AG08396 (cell line): ENCODE measurements around the gene ZDHHC13.

Experiments
- DNase-seq: peaks from one replicate; pipeline ENCODE4 v3.0.0; 2012; ENCODE audit warnings: low spot score, mixed read lengths

ZDHHC13 gene

DNA sequence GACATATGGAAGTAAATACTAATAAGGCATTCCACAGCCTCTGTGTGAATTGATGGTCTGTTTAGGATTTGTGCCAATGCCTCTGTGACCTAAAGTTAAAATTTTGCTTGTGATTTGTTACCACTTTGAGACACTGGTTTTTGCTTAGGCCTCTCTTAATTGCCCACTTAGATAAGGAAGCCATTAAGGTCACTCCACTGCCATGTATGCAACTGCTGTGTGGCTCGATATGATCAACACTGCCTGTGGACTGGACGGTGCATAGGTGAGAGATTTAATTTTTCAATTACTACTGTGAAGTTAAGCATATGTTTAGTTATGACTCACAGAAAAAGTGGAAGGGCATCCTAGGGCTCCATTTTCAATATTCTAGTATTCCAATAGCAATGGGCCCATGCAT, 47.9 kb downstream of the ZDHHC13 start:
- no peak for DNase-seq

DNA sequence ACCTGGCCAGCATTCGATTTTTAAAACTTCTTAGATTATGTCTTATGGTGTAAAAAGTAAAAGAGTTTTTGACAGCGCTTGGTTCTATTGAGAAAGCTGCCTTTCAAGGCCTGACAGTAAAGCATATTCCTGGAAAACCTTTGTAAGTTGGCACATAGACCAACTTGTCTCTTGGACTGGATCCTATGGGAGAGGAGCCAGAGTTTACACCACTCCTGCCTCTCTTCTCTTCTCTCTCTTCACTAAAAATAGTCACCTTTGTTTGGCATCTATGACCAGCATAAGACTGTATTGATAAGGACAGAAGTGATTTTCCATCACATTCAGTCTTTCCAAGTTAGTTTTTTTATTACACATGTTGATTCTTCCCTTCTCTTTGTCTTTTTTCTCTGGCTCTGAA, 51.1 kb downstream of the ZDHHC13 start:
- no peak for DNase-seq

DNA sequence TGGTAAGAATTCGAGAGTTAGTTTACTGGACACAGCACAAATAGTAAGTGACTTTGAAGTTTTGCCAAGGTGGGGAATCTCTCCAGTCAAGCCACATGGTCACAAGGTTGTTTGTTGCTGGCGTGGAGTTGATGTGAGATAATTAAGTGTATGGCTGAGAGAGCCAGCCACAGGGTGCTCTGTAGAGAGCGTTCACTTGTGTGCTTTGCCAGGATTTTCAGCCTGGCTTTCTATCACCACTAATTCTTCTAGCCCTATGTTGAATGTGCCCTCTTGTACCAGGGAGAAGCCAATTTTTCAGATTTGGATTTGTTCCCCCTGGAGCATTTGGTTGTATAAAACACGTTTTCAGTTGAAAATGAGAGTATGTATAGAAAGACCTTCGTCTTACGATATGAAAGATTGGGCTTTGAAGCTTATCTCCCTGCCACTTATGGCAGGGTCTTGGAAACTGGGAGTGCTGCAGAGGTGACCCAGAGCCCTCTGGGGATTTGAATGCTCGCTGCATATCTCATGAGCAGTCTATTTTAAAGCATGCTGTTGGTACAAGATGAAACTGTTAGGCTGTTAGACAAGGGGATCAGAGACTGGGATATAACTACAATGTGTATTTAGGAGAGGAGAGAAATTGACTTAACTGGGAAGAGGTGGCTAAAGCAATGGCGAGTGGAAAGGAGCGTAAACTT, 56.2 kb downstream of the ZDHHC13 start:
- DNase-seq: no peak

DNA sequence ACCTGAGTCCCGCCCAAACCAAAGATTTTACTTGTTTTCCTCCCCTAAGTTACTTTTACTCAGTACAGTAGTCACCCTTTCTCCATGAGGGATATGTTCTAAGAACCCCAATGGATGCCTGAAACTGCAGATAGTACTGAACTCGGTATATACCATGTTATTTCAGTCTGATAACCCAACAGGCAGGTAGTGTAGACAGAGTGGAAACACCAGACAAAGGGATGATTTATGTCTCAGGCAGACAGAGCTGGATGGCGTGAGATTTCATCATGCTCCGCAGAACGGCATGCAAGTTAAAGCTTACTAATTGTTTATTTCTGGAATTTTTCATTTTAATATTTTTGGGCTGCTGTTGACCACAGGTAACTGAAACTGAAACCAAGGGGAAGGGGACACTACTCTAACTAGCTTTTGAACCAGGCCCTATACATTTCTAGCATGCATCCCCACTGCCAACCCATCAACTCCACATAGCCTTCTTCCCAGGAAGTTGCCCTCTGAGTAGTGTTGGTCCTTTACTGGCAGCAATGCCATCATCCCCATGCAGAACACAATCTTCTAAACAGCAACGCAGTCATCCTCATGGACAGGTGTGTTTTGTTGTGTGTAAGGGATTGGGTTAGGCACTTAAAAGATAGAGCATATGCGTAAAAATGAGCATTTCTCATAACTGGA, 57.1 kb downstream of the ZDHHC13 start:
- no peak for DNase-seq

DNA sequence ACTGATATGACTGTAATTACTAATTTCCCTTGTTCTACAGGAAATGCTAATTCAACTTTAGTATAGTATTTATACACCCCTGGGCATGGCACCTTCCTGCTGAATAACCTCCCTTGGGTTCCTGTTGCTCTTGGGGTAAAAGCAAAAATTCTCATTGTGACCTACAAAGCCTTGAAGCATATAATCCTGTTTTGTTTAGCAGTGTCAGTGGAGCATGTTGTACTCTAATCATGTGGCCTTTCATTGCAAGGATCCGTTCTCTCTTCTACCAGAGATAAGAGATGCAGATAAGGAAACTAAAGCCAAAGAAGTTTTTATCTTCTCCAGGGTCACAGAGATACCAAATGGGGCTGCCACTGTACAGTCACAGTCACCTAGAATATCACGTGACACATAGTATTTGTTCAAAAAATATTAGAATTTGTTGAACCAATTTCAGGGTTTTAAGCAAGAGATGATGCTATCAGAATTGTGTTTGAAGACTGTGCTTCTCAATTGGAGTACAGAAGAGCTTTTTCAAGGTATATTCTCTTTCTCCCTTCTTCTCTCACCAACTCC, 59.7 kb downstream of the ZDHHC13 start:
- DNase-seq: no peak

DNA sequence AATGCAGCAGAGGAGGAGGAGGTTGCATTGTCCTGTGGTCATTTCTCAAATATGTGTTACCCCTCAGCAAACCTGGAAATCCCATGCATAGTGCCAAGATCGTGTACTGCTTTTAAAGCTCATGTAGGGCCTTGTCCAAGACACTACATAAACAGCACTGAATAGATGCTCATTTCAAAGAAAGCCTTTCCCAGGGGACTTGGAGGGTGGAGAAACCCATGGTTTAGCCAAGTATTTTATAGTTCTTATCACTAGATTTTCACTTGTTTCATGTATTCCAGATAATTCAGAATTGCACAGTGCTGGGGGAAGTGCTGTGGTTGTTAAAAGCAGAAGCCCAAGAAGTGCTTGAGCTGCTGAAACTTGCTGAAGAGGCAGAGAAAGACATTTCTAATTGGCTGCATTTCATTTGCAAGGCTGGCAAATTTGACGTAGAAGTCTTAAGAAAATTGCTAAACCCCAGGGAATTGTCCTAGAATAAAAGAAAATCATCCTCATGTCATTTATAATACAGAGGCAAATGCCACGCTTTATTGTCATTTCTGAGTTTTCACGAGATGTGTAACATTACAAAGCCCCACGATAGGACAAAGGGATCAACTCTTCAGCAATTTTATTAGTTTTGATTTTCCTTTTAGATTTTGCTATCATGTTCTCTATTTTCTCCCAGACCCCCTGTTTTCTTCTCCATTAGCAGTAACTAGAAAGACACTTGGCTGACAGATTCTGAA, 64.7 kb downstream of the ZDHHC13 start:
- no peak for DNase-seq

DNA sequence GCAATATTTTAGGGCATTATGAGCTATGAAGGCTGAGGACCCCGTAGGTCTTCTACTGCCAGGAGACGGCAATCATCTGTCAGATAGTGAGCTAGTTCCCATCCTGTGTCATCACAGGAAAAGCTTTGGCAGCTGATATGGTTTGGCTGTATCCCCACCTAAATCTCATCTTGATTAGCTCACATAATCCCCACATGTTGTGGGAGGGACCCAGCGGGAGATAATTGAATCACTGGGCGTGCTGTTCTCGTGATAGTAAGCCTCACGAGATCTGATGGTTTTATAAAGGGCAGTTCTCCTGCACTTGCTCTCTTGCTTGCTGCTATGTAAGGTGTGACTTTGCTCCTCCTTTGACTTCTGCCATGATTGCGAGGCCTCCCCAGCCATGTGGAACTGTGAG, 66.7 kb downstream of the ZDHHC13 start:
- no peak for DNase-seq

DNA sequence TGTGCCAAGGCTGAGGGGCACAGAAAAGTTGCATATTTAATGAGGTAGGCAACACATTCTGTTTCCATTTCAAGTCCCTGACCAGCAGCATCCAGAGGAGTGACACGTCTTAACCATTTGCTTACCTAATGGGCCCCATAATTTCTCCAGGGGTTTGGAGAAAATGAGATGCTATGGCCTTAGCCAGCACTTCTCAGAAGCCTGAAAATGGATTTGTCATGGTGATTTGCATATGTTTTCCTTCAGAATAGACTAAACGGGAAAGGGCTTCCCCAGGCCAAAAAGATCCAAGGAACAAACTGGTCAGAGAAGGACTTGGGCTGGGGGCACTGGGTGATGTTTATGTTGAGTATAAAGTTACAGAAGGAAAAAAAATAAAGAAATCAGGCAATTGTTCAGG, 68.1 kb downstream of the ZDHHC13 start:
- no peak for DNase-seq

DNA sequence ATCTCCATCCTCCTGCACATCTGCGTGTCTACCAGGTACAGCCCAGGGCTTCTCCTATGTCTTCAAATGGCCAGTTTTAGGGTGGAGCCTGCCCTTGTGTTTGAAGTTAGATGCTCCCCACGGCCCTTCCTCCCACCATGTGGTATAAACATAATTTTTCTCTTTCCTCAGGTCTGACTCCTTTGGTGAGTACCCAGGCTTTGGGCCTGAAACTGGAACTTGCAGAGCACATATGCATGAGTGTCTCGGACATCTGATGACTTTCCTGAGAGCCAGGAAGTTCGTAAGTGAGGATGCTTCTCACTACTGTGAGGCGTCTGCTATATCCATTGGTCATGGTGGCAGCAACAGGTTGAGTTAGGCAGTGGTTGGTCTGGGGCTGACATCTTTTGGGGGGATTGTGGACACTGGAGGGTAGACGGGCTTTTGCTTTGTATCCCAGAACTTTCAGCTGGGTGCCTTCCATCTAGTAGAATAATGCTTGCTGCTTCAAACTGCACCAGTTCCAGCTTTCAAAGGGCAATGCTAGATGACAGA, 68.6 kb downstream of the ZDHHC13 start:
- DNase-seq: no peak

DNA sequence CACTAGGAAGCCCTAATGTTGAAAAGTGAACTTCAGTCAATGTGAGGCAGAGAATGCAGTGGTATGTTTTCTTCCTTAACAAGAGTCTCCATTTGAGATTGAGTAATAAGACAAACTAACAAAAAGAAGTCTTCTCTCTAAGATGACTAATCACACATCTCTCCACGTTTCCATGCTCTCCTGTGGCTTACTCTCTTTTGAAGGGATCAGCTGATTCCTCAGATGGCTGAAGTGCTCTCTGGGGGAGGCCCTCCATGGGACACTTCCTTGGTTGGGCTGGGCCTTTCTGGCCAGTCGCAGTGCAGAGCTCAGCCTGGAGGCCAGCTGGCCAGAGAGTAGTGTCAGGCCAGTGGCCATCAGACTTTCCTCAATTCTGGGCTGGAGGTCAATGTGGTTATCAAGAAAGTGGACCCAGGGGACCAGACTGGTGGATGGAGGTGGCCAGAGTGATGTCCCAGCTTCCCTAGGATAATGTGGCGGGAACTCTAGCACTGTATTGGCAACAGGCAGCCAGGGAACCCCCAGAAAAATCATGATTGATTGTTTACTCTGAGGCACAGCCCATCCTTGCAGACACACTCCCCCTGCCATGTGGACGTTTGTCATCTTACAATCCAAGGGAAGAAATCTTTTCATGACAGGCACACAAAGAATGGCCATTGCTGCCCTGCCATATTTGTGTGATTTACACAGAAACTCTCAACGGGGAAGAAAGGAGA, 70.3 kb downstream of the ZDHHC13 start:
- DNase-seq: peak; percentile 14

DNA sequence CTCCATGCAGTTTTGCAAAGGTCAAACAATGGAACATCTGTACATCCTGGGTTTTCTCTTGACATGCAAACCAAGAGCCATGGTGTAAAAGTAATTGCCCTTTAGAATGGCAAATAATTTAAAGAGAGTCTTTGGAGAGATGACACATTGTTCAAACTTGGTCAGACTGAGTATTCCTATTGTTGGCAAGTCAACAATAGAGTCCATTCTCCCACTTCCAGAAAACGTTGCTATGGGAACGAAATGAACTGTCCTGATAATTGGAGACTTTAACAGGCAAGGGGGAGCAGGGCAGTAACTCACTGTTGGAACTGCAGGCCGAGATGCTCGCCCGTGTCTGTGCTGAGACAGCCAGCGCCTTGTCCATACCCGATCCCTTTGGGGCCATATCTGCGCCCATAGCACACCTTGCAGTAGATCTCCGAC, 70.9 kb downstream of the ZDHHC13 start:
- no peak for DNase-seq

DNA sequence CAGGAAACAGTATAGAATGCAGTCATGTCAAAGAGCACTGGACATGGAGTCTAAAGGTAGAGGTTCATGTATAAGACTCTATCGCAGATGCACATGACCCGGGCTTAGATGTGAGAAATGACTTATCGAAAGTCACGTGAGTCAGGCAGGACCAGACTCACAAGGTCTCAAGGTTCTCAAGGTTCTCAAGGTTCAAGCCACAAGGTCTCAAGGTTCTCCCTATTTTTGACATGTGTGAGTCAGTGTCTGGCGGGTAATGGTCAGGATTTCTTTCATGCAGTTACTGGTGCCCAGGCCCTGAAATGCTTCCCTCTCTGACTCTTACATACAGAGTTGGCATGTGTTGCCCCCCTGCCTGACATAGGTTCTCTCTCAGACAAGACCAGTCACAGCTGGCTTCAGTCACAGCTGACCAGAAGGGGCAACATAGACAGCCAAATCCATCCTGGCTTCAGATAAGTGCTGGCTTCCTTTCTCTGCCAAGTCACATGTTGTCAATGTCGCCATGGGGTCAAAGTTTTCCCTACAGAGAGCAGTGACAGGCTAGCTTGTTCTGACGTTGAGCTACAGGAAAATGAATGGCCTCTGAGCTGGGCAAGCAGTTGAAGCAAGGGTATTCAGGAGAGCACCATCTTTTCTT, 74.7 kb downstream of the ZDHHC13 start:
- no peak for DNase-seq

DNA sequence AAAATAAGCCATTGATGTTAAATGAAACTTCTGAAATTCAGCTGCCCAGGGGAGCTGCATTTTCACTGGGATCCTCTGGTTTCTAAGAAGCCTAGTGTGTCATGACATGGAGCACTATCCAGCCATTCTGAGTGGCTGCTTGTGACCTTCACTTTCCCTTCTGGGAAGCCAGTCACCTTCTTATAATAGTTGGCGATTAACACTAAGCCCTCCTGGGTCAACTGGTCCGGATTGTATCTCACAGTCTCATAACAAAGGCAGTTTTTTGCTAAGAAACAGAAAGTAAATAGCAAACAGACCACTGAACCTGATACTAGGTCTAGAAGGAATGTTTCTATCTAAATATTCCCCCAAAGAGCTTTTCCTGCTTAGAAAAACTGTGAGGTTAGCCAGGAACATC, 76.9 kb downstream of the ZDHHC13 start:
- peak; percentile 16 for DNase-seq

DNA sequence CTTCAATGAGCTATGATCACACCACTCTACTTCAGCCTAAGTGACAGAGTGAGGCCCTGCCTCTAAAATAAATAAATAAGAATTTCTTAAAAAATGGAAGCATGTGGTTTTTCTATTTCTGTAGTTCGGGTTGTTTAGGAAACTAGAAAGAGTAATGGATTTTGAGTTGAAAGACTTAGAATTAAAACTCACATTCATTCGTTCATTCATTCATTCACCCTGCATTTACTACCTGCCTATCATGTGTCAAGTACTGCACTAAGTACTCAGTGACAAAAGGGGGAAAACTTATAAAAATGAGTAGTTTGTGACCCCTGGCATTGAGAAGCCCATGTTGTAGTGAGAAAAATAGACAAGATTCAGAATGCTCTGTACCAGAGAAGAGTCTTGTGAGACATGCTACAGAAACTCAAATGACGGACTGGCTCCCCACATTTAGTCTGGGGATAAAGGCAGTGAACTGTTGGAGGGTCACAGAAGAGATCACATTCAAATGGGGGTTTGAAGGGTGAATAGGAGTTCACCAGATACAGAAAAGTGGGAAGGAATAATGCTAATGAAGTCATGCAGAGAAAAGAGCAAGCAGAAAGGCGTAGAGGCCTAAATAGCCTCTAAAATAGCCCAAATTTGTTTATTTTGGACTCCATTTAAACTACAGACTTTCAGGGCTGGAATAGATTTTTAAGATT, 77.8 kb downstream of the ZDHHC13 start:
- DNase-seq: no peak

DNA sequence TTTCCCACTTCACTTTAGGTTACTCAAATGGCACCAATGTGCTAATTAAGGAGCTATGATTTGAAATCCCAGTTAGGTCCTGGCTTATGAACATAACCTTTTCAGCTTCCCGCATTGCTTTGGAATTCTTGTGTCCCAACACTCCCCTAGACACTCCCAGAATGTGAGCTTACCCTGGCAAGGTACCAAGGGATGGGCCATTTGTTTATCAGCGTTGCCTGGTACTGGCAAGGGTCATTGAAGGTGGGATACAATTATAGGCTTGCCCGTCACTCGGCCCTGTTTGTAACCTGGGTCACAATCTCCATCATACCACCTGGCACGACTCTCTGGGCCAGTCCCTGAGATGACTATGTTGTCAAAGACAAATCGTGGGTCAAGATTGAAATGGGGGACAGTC, 79.5 kb downstream of the ZDHHC13 start:
- no peak for DNase-seq

DNA sequence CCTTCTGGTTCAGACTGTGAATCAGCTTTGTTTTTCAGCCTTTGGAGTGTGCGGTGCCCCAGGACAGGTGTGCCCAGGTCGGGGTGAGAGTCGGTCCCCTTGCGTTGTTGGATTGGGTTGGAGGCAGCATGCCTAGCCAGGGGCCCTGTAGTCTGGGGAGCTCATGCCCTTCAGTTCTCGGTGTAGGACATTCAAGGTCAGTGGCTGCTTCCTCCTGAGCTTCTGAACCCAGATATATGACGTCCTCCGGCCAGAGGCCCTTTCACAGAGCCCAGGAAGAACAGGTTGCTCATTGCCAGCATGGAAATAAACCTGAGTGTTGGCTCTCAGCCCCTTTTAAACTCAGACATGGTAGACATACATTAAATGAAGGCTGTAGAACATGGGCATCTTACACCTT, 82.1 kb downstream of the ZDHHC13 start:
- DNase-seq: no peak

DNA sequence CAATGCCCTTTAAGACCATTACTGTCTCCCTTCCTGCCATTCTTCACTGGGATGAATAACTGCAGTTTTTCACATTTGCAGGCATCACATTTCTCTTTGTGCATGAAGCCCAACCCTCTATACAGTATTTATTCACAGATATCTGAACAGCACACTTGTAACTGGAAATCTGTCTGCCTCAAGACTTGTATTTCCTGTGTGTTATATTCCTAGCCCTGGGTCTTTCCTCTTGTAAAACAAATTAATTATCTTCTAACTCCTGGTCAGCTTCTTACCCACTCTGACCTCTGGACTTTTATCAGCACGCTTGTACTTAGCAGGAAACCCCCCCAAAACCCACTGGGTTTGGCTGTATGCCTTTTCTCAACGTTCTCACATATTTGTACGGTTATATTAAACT, 82.8 kb downstream of the ZDHHC13 start:
- DNase-seq: no peak

DNA sequence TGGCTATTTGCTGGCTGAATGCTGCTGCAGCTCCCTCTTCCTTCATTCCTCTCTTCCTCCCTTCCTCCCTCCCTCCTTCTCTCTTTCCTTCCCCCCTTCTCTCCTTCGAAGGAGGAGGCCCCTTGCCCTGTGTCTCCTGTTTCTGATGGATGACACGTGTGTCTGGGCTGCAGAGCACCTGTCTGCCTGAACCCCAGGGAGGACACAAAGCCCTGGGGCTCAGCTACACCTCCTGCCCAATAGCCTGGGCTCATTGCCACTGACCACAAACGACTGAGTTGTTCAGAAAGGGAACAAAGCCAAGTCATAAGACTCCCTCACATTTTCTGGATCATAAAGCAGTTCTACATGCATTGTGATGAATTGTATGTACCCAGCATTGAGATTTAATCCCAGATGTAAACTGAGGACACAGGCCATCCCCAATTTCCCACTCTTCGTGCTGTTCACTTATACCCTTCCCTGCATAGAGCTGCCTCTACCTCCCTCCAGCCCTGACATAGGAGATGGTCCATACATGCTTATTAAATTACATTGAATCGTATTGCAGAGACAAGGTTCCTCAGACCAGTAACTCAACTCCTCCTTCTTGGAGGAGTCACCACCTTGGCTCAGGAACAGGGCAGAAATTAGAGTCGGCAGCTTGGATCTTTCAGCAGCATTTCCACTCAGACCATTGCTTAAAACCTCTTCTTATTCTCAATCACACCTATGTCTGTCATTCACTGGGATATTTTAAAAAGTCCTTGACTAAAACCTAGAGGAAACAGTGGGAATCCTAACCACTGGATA, 83.6 kb downstream of the ZDHHC13 start:
- peak; percentile 56 for DNase-seq

DNA sequence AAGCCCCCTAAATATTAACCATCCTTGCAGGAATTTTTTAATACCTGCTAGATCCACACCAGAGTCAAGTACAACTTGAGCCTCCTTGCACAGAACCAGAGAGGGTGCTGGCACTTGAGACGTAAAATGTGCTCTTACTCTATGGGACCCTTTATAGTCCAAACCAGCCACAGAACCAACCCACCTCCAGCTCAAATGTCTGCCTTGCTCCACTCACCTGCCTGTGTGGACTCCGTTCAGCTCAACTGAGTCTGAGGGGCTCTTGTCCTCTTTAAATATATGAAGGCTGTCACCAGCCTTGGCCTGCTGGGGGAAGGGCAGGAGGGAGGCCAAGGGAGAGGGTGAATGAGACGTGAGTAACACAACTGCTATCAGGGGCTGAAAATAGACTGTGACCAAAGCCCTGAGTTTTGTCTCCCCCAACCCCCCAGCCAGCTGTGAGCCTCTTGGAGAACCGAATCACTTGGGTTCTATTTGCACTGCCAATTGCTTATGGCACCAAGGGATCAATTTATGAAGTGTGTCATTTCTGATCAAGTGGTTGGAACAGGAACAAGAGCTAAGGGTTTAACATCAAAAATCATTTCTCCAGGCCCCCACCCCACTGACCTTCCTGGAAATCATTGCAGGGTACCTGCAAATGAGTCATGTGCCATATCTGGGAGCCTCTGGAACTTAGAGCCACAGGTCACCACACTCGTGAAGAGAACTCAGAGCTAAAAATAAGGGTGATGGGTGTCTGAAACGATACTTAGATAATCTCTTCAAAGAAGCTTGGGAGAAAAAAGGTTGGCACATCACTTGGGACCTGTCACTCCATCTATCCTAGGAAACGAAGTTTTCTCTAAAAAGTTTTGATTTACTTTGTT, 85.0 kb downstream of the ZDHHC13 start, which contains the start of gene CSRP3:
CSRP3 (minus strand) TSS at position 247 of the 869 bp plus-strand sequence. CDS start 9,535 bp downstream, outside the sequence.
- DNase-seq: peak; percentile 28
